ENCODE data around the gene MRGPRE.

DNA sequence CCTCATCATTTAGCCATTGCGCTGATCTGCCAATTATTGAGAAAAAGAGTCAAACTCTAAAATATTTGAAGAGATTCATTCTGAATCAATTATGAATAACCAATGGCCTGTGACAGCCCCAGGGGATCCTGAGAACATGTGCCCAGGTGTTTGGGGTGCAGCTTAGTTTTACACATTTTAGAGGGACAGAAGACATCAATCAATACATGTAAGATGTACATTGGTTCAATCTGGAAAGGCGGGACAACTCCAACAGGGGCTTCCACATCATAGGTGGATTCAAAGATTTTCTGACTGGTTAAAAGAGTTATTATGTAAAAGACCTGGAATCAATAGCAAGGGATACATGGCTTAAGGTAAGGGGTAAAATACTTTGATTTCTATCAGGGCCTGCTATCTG lies 4.9 kb upstream of the MRGPRE start:
- TF ChIP-seq FOXM1 (IDR thresholded peaks at IDR 0.05; ENCODE audit: borderline replicate concordance) (no peak), SP1 (IDR thresholded peaks at IDR 0.05) (no peak), CTBP1 (IDR thresholded peaks at IDR 0.05; ENCODE audit: borderline replicate concordance) (no peak), NFRKB (IDR thresholded peaks at IDR 0.05) (no peak), FOXA1 (IDR thresholded peaks at IDR 0.05) (no peak), SUZ12 (IDR thresholded peaks at IDR 0.05) (no peak), ARNT (IDR thresholded peaks at IDR 0.05) (no peak)

Data from HEK293T (cell line).